K562 (cell line): ENCODE measurements around the gene TXNRD1. TPM values are rescaled to one million over a fixed set of nuclear protein-coding genes. Genes with fewer than 3 reads are reported as not detected.

Experiments
- ARID3A ChIP-seq: IDR thresholded peaks from 2 replicates; pipeline ENCODE4 v1.6.1; 2012; ENCODE audit warnings: low read depth, low read length, improper control_type of control experiment, borderline replicate concordance
- ATF4 ChIP-seq: fragments of 450-650 bp; formaldehyde crosslinking; IDR thresholded peaks from 2 replicates; pipeline ENCODE4 v1.4.0; 2022; ENCODE audit warnings: mild to moderate bottlenecking, moderate library complexity
- BRD9 ChIP-seq: fragments of 450-650 bp; IDR thresholded peaks from 2 replicates; pipeline ENCODE4 v1.6.1; 2018; ENCODE audit warnings: low read depth; ENCODE audit not compliant: partially characterized antibody
- CREB1 ChIP-seq, 2 experiments: sonication (generic) in 1 of 2; formaldehyde crosslinking in 1 of 2; IDR thresholded peaks; 2 replicates each; pipeline versions ENCODE4 v1.6.1 to v1.8.0; 2012 to 2022; ENCODE audit warnings: inconsistent platforms in 1 of 2, mild to moderate bottlenecking in 1 of 2, missing genetic modification reagents in 1 of 2, moderate library complexity in 1 of 2
- EP400 ChIP-seq: fragments of 450-650 bp; IDR thresholded peaks from 2 replicates; pipeline ENCODE4 v1.6.1; 2017; ENCODE audit warnings: antibody characterized with exemption, mild to moderate bottlenecking, moderate library complexity
- ETS1 ChIP-seq: conservative IDR thresholded peaks from 2 replicates; pipeline ENCODE4 v1.6.1; 2011; ENCODE audit warnings: low read depth, mild to moderate bottlenecking, low read length; ENCODE audit not compliant: control insufficient read depth
- ETS2 ChIP-seq: IDR thresholded peaks from 2 replicates; pipeline ENCODE4 v1.6.1; 2016; ENCODE audit warnings: borderline replicate concordance, missing genetic modification characterization, mild to moderate bottlenecking, moderate library complexity, missing compliant biosample characterization; ENCODE audit not compliant: poor library complexity, severe bottlenecking
- EWSR1 ChIP-seq: fragments of 450-650 bp; IDR thresholded peaks from 2 replicates; pipeline ENCODE4 v1.6.1; 2018; ENCODE audit warnings: borderline replicate concordance, mild to moderate bottlenecking, low read depth, moderate library complexity; ENCODE audit not compliant: partially characterized antibody
- MXI1 ChIP-seq: IDR thresholded peaks from 2 replicates; pipeline ENCODE4 v1.6.1; 2011; ENCODE audit warnings: low read depth, mild to moderate bottlenecking, improper control_type of control experiment, low read length
- NFRKB ChIP-seq: fragments of 450-650 bp; IDR thresholded peaks from 2 replicates; pipeline ENCODE4 v1.6.1; 2016; ENCODE audit warnings: low read depth
- NR2F6 ChIP-seq: fragments of 450-650 bp; formaldehyde crosslinking; IDR thresholded peaks from 2 replicates; pipeline ENCODE4 v1.4.0; 2020; ENCODE audit warnings: mild to moderate bottlenecking
- POLR2AphosphoS5 ChIP-seq: IDR thresholded peaks from 2 replicates; pipeline ENCODE4 v1.6.1; 2011; ENCODE audit warnings: mild to moderate bottlenecking, low read depth, low read length, moderate library complexity; ENCODE audit not compliant: control insufficient read depth, insufficient read depth
- RBBP5 ChIP-seq: fragments of 200-600 bp; sonication (generic); IDR thresholded peaks from 2 replicates; pipeline ENCODE4 v1.6.1; 2012; ENCODE audit warnings: borderline replicate concordance, mild to moderate bottlenecking, low read length, control low read depth, inconsistent platforms; ENCODE audit not compliant: insufficient read depth, poor library complexity, severe bottlenecking
- SOX6 ChIP-seq: fragments of 450-650 bp; IDR thresholded peaks from 2 replicates; pipeline ENCODE4 v1.6.1; 2014; ENCODE audit warnings: mild to moderate bottlenecking
- TAF1 ChIP-seq: IDR thresholded peaks from 2 replicates; pipeline ENCODE4 v1.6.1; 2011; ENCODE audit warnings: mild to moderate bottlenecking, low read length, moderate library complexity; ENCODE audit not compliant: insufficient read depth, control insufficient read depth, severe bottlenecking; ENCODE audit errors: extremely low read depth
- TAF7 ChIP-seq: fragments of 450-650 bp; IDR thresholded peaks from 2 replicates; pipeline ENCODE4 v1.6.1; 2016; ENCODE audit warnings: missing genetic modification characterization, missing compliant biosample characterization
- XRCC5 ChIP-seq: fragments of 200-400 bp; formaldehyde crosslinking; IDR thresholded peaks from 2 replicates; pipeline ENCODE4 v1.6.1; 2017; ENCODE audit warnings: low read depth, mild to moderate bottlenecking, low read length
- ZFX ChIP-seq: sonication (generic); formaldehyde crosslinking; IDR thresholded peaks from 2 replicates; pipeline ENCODE4 v1.8.0; 2022; ENCODE audit warnings: mild to moderate bottlenecking, missing genetic modification reagents, moderate library complexity
- ZNF395 ChIP-seq: fragments of 200-800 bp; sonication (Bioruptor generic); IDR thresholded peaks from 2 replicates; pipeline ENCODE4 v1.6.1; 2017; ENCODE audit warnings: missing genetic modification characterization, missing compliant biosample characterization
- ZNF57 ChIP-seq: fragments of 450-650 bp; formaldehyde crosslinking; IDR thresholded peaks from 2 replicates; pipeline ENCODE4 v1.4.0; 2020; ENCODE audit warnings: mild to moderate bottlenecking, moderate library complexity
- polyA plus RNA-seq, 8 experiments: library from polyadenylated mRNA; depleted of rRNA in 4 of 8; stranded (reverse) in 5 of 8; unstranded in 3 of 8; fragments of >200 nt; fragmentation: Nextera tagmentation in 2 of 8; fragmentation: Illumina TruSeq in 1 of 8; extraction: Ambion mirVana in 2 of 8; extraction: Trizol in 1 of 8; gene quantifications; 2 replicates each; pipeline versions ENCODE4 v1.2.1 to v1.2.3, GENCODE V29; 2011 to 2014; ENCODE audit warnings: inconsistent platforms in 1 of 8, missing spikeins in 1 of 8
- total RNA-seq, 7 experiments: library from RNA; depleted of rRNA in 6 of 7; stranded (reverse); fragments of >200 nt in 6 of 7; fragmentation: Illumina TruSeq in 2 of 7; extraction: Trizol in 2 of 7; gene quantifications; 2 replicates each; pipeline versions ENCODE4 v1.2.1 to v1.2.3, GENCODE V29; 2011 to 2021; ENCODE audit warnings: low replicate concordance in 1 of 7

The TXNRD1 gene
- total and polyA plus RNA-seq, 9 of the 15 experiments (the other 6 are each of a cell fraction or from before 2014, with no cell fraction given) = 107 to 189 (median 146) TPM

- peak; percentile 24; the same call in 1 of the 2 replicates for TF ChIP-seq ZNF395 (CRISPR knock-in tag)
- TF ChIP-seq EP400 = peak; percentile 92
- peak; percentile 58 for TF ChIP-seq BRD9
- peak; percentile 84 for TF ChIP-seq ZFX
- peak; percentile 89 for TF ChIP-seq TAF7 (tag)
- no peak for TF ChIP-seq ETS2 (tag)
- peak; percentile 74 for TF ChIP-seq RBBP5
- TF ChIP-seq NFRKB = peak; percentile 81; the same call in 1 of the 2 replicates
- no peak for TF ChIP-seq NR2F6
- 0 out of 2 replicates have a peak, but pooled peaks have one; percentile 15 for TF ChIP-seq XRCC5
- TF ChIP-seq ARID3A = 0 out of 2 replicates have a peak, but pooled peaks have one; percentile 23
- peak; percentile 93 for TF ChIP-seq TAF1
- 0 out of 2 replicates have a peak, but pooled peaks have one; percentile 65 for TF ChIP-seq ETS1
- peak; percentile 94 for TF ChIP-seq POLR2AphosphoS5
- no peak for TF ChIP-seq ZNF57 (CRISPR knock-in tag)
- peak; percentile 28; the same call in 1 of the 2 replicates for TF ChIP-seq SOX6
- peak; percentile 91 for TF ChIP-seq MXI1
- TF ChIP-seq EWSR1 = no peak
- TF ChIP-seq ATF4 (CRISPR knock-in tag) = 0 out of 2 replicates have a peak, but pooled peaks have one; percentile 12
- peak; percentile 34; the same call in 1 of the 2 replicates for TF ChIP-seq CREB1 (IDR thresholded peaks at IDR 0.05)
- TF ChIP-seq CREB1 (CRISPR knock-in tag; IDR thresholded peaks at IDR 0.05) = peak; percentile 40
Measured at GRCh38 chr12:104286516-104287482, 71.2 kb downstream of the TXNRD1 start (continued).
